ENCODE data around the gene TRAK1.

The TRAK1 gene

GRCh38 chr3:42179110-42179725 lies 88.1 kb downstream of the TRAK1 start:
- TF ChIP-seq, protein P1, sequence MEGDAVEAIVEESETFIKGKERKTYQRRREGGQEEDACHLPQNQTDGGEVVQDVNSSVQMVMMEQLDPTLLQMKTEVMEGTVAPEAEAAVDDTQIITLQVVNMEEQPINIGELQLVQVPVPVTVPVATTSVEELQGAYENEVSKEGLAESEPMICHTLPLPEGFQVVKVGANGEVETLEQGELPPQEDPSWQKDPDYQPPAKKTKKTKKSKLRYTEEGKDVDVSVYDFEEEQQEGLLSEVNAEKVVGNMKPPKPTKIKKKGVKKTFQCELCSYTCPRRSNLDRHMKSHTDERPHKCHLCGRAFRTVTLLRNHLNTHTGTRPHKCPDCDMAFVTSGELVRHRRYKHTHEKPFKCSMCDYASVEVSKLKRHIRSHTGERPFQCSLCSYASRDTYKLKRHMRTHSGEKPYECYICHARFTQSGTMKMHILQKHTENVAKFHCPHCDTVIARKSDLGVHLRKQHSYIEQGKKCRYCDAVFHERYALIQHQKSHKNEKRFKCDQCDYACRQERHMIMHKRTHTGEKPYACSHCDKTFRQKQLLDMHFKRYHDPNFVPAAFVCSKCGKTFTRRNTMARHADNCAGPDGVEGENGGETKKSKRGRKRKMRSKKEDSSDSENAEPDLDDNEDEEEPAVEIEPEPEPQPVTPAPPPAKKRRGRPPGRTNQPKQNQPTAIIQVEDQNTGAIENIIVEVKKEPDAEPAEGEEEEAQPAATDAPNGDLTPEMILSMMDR (IDR thresholded peaks at IDR 0.05; ENCODE audit: borderline replicate concordance, control extremely low read depth, extremely low read depth, insufficient read depth, missing control alignments) = no peak
- no peak for DNase-seq (ENCODE audit: low spot score)
- in situ Hi-C loops (cut with MboI; ENCODE audit: low sequenced_read_pairs, unreplicated experiment) = no loop called here

DNA sequence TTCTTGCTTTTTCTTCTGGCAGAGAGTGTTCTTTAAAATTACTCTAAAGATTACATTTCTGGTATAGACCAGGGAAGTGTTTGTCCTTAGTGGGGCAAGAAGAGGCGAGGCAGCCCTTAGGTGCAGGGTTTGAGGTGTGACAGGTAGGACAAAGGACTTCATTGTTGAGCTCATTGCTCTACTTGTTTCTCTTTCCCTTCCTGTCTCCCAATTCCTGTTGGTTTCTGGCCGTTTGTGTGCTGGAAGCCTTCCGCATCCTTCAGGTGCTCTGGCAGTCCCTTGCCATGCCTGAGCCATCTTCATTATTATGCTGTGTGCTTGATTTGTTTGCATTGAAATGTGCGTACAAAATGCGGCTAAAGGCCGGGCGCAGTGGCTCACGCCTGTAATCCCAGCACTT lies 89.7 kb downstream of the TRAK1 start:
- in situ Hi-C loops (cut with MboI; ENCODE audit: low sequenced_read_pairs, unreplicated experiment) = no loop called here
- no peak for DNase-seq (ENCODE audit: low spot score)
- TF ChIP-seq, protein P1 (IDR thresholded peaks at IDR 0.05; ENCODE audit: borderline replicate concordance, control extremely low read depth, extremely low read depth, insufficient read depth, missing control alignments) = no peak

DNA sequence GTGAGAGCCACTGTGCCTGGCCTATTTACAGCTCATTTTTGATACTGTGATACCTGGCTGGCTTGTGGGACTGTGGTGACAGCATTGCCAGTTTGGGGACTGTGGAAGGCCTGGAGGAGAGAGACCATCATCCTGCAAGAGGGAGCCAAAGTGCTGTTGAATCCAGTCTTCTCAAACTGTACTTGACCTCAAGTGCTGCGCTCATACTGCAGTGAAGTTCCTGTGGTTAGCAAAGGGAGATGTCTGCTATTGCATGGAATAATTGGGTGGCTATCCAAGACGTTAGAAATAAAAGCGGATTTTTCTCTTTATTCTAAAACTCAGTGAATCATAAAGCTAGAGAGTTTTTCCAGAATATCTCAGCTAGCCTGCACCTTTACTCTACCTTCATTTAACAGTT lies 91.4 kb downstream of the TRAK1 start:
- DNase-seq (ENCODE audit: low spot score) = no peak
- TF ChIP-seq, protein P1 (IDR thresholded peaks at IDR 0.05; ENCODE audit: borderline replicate concordance, control extremely low read depth, extremely low read depth, insufficient read depth, missing control alignments) = no peak
- in situ Hi-C loops (cut with MboI; ENCODE audit: low sequenced_read_pairs, unreplicated experiment) = no loop called here

GRCh38 chr3:42183991-42184632 lies 93.0 kb downstream of the TRAK1 start:
- in situ Hi-C loops (cut with MboI; ENCODE audit: low sequenced_read_pairs, unreplicated experiment) = no loop called here
- TF ChIP-seq, protein P1 (IDR thresholded peaks at IDR 0.05; ENCODE audit: borderline replicate concordance, control extremely low read depth, extremely low read depth, insufficient read depth, missing control alignments) = no peak

DNA sequence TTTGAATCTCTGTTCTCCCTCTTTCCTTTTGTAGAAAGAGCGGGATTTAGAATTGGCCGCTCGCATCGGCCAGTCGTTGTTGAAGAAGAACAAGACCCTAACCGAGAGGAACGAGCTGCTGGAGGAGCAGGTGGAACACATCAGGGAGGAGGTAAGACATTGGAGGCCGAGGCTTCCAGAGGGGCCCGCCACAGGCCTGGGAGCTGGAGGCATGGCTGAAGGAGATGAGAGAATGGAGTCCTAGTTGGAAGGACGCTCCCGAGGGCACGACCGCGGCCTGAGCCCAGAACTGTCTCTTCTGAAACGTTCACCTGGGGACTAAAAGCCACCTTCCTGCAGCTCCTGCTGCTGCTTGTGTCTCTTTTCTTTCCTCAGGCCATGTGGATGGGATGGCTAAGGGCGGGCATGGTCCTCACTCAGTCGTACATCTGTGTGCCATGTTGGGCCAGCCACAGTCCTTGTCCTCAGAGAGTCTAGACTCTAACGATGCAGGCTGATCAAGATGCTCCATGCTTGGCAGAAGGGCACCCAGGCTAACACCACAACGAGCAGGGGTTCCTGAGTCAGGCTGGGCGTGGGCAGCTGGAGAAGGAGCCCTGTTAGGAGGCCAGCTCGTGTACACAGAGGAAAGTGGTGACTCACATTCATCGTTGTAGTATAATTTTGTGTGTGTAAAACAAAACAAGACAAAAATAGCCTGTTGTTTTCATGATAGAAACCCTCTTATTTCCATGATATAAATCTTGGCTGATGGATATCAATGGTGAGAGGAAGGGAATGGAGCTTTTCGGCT lies 93.7 kb downstream of the TRAK1 start:
- TF ChIP-seq, protein P1 (IDR thresholded peaks at IDR 0.05; ENCODE audit: borderline replicate concordance, control extremely low read depth, extremely low read depth, insufficient read depth, missing control alignments) = no peak
- in situ Hi-C loops (cut with MboI; ENCODE audit: low sequenced_read_pairs, unreplicated experiment) = no loop called here
- DNase-seq (ENCODE audit: low spot score) = no peak

More at GRCh38 chr3:42183991-42184632, 93.0 kb downstream of the TRAK1 start:
- no peak for DNase-seq (ENCODE audit: low spot score)

- no peak for DNase-seq (ENCODE audit: low spot score)
- in situ Hi-C loops (cut with MboI; ENCODE audit: low sequenced_read_pairs, unreplicated experiment) = no loop called here
- TF ChIP-seq, protein P1 (IDR thresholded peaks at IDR 0.05; ENCODE audit: borderline replicate concordance, control extremely low read depth, extremely low read depth, insufficient read depth, missing control alignments) = no peak
Measured at GRCh38 chr3:42187936-42188335, 96.8 kb downstream of the TRAK1 start.

Measured in GM13976 (cell line).